GM23248 (cell line): ENCODE data around the gene COL26A1. TPM values are rescaled to one million over a fixed set of nuclear protein-coding genes. Genes with fewer than 3 reads are reported as not detected.

Experiments
- DNase-seq: peaks from one replicate; pipeline ENCODE4 v3.0.0-alpha.2; 2015
- H2AFZ ChIP-seq: fragments of 200-600 bp; sonication (generic); 2 replicates; pipeline ENCODE4 v1.6.1; 2016; ENCODE audit warnings: antibody characterized with exemption
- H3F3A ChIP-seq: fragments of 200-600 bp; sonication (generic); 2 replicates; pipeline ENCODE4 v1.6.1; 2016; ENCODE audit warnings: mild to moderate bottlenecking, antibody characterized with exemption, mixed run types; ENCODE audit not compliant: insufficient read depth
- H3K27ac ChIP-seq: fragments of 200-600 bp; sonication (generic); 2 replicates; pipeline ENCODE4 v1.5.1; 2016; ENCODE audit warnings: mild to moderate bottlenecking
- H3K27me3 ChIP-seq: fragments of 200-600 bp; sonication (generic); replicated peaks from 2 replicates; pipeline ENCODE4 v1.6.1; 2016; ENCODE audit warnings: mild to moderate bottlenecking; ENCODE audit not compliant: insufficient read depth
- H3K36me3 ChIP-seq: fragments of 200-600 bp; sonication (generic); 2 replicates; pipeline ENCODE4 v1.6.1; 2016; ENCODE audit warnings: low read depth, mild to moderate bottlenecking
- H3K4me1 ChIP-seq: fragments of 200-600 bp; sonication (generic); 2 replicates; pipeline ENCODE4 v1.6.1; 2016; ENCODE audit warnings: mild to moderate bottlenecking; ENCODE audit not compliant: insufficient read depth
- H3K4me2 ChIP-seq: fragments of 200-600 bp; sonication (generic); one replicate; pipeline ENCODE4 v1.6.1; 2016; ENCODE audit warnings: mild to moderate bottlenecking; ENCODE audit not compliant: unreplicated experiment
- H3K4me3 ChIP-seq: fragments of 200-600 bp; sonication (generic); 2 replicates; pipeline ENCODE4 v1.5.1; 2016; ENCODE audit warnings: mild to moderate bottlenecking
- H3K79me2 ChIP-seq: fragments of 200-600 bp; sonication (generic); 2 replicates; pipeline ENCODE4 v1.6.1; 2016; ENCODE audit warnings: mild to moderate bottlenecking; ENCODE audit not compliant: insufficient read depth
- H3K9ac ChIP-seq: fragments of 200-600 bp; sonication (generic); 2 replicates; pipeline ENCODE4 v1.6.1; 2016; ENCODE audit warnings: mild to moderate bottlenecking
- H3K9me2 ChIP-seq: fragments of 200-600 bp; sonication (generic); 2 replicates; pipeline ENCODE4 v1.6.1; 2016; ENCODE audit warnings: mixed run types, mild to moderate bottlenecking, moderate library complexity; ENCODE audit not compliant: insufficient read depth
- H3K9me3 ChIP-seq: fragments of 200-600 bp; sonication (generic); one replicate; pipeline ENCODE4 v1.6.1; 2017; ENCODE audit warnings: low read depth
- H4K20me1 ChIP-seq: fragments of 200-600 bp; sonication (generic); 2 replicates; pipeline ENCODE4 v1.6.0; 2016; ENCODE audit not compliant: insufficient read depth
- EZH2 ChIP-seq: fragments of 200-600 bp; sonication (generic); IDR thresholded peaks from 2 replicates; pipeline ENCODE4 v1.6.1; 2018; ENCODE audit warnings: antibody characterized with exemption, mild to moderate bottlenecking; ENCODE audit not compliant: insufficient read depth, poor library complexity, severe bottlenecking
- EZH2phosphoT487 ChIP-seq: fragments of 200-600 bp; sonication (generic); IDR thresholded peaks from 2 replicates; pipeline ENCODE4 v1.6.1; 2018; ENCODE audit warnings: antibody characterized with exemption, moderate library complexity, mild to moderate bottlenecking, low read depth; ENCODE audit not compliant: insufficient read depth
- WGBS, 2 experiments: methylation state at CpG; one replicate each; pipeline ENCODE4 v1.1.6; 2015 to 2017; ENCODE audit warnings: low lambda C conversion rate in 2 of 2, low coverage in 1 of 2; ENCODE audit errors: missing lambda C conversion rate in 2 of 2; 5-methylcytosine and 5-hydroxymethylcytosine counted together
- in situ Hi-C: fragments of 300-500 bp; cut with MboI; formaldehyde crosslinking; loops from 2 replicates; pipeline ENCODE4 v1.15.0; 2020
- polyA plus RNA-seq: library from polyadenylated mRNA; unstranded; fragments of >200 nt; fragmentation: Nextera tagmentation; extraction: Ambion mirVana; gene quantifications from 2 replicates; pipeline ENCODE4 v1.2.1, GENCODE V29; 2016
- total RNA-seq: library from RNA; depleted of rRNA; stranded (reverse); fragments of >200 nt; shearing (Covaris generic); gene quantifications from 2 replicates; pipeline ENCODE4 v1.2.3, GENCODE V29; 2014

The COL26A1 gene
- total and polyA plus RNA-seq, 2 experiments from 2014 or later: not detected

DNA sequence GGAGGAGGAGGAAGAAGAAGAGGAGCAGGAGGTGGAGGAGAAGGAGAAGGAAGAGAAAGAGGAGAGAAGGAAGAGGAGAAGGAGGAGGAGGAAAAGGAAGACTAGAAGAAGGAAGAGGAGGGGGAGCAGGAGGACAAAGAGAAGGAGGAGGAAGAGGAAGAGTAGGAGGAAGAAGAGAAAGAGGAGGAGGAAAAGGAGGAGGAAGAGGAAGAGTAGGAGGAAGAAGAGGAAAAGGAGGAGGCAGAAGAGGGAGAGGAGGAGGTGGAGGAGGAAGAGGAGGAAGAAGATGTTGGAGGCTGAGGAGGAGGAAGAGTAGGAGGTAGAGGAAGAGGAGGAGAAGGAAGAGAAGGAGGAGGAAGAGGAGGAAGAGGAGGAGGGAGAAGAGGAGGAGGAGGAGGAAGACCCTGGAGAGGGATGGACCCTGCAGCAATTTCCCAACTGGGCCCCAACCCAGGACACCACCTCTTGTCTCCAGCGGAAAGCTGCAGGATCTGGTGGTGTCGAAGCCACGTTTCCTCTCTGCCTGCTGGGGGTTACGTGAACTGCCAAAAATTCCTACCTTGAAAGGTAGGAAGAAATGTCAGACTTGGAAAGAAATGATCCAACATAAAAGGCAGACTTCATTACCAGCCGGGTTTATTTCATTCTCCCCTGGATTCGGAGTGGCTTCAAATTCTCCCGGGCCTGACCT lies 38.9 kb downstream of the COL26A1 start:
- DNase-seq: no peak
- Histone ChIP-seq H3K4me1 (peaks cover 26% of the 10 kb centered on the region), H3K79me2 (no peaks in the 10 kb centered on the region), H3F3A (peaks cover 7% of the 10 kb centered on the region), H4K20me1 (no peaks in the 10 kb centered on the region), H3K27me3 (peaks cover 9% of the 10 kb centered on the region; the same call in 1 of the 2 replicates), H3K36me3 (no peaks in the 10 kb centered on the region), H3K9me3 (no peaks in the 10 kb centered on the region), H3K4me3 (0 out of 2 replicates have a peak overlapping the region, but pooled peaks have one; percentile 0), H3K9ac (no peak overlapping the region), H3K4me2 (peak overlapping the region; percentile 53), H3K9me2 (no peaks in the 10 kb centered on the region), H2AFZ (0 out of 2 replicates have a peak overlapping the region, but pooled peaks have one; percentile 20), H3K27ac (no peak overlapping the region)
- no peak for TF ChIP-seq EZH2
- no peak for TF ChIP-seq EZH2phosphoT487
- WGBS, 2 experiments: 46 to 47% methylated on average over 7 of the region's 7 CpGs
- in situ Hi-C loops: no loop called here

DNA sequence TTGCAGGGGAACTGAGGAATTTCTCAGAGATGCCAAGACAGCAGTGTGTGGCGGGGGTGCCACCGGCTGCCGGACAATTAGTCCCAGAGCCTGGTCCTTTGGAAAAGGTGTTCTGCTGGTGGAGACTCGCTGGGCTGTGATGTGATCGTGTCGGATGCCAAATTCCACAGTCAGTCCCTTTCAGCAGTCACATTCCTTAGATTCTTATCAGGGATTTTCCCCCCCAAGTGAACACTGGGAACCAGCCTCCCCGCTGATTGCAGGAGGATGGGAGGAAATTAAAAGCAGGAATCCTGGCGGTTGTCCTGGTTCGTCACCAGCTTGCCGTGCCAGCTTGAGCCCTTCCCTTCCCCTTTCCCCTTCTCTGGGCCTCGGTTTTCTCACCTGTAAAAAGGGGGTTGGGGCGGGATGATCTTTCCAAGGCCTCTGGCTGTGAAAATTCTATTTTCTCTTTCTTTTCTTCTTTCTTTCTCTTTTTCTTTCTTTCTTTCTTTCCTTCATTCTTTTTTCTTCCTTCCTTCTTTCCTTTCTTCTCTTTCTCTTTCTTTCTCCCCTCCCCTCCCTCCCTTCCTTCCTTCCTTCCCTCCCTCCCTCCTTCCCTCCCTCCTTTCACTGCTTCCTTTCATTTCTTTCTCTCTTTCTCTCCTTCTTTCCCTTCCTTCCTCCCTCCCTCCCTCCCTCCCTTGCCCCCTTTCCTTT lies 39.6 kb downstream of the COL26A1 start:
- WGBS, 2 experiments: 2 to 3% methylated on average over 12 of the region's 12 CpGs
- Histone ChIP-seq H3K27ac (no peak overlapping the region), H2AFZ (0 out of 2 replicates have a peak overlapping the region, but pooled peaks have one; percentile 20)

DNA sequence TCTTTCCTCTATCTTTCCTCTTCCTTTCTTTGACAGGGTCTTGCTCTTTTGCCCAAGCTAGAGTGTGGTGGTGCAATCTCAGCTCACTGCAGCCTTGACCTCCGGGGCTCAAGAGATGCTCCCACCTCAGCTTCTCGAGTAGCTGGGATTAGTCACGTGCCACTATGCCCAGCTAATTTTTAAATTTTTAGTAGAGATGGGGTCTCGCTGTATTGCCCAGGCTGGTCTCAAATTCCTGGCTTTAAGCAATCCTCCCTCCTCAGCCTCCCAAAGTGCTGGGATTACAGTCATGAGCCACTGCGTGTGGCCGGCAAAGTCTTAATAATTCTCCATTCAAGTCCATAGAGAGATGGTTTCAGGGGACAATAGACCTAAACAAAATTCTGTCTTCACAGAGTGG lies 40.2 kb downstream of the COL26A1 start:
- peaks cover 7% of the 10 kb centered on the region for H3F3A ChIP-seq
- no peak overlapping the region for H3K9ac ChIP-seq
- no peaks in the 10 kb centered on the region for H4K20me1 ChIP-seq
- peaks cover 13% of the 10 kb centered on the region; the same call in 1 of the 2 replicates for H3K27me3 ChIP-seq
- no peaks in the 10 kb centered on the region for H3K79me2 ChIP-seq
- no peak overlapping the region for H3K4me3 ChIP-seq
- 52 to 68% methylated on average over 5 to 6 of the region's 6 CpGs for WGBS, 2 experiments
- TF ChIP-seq EZH2phosphoT487: no peak
- TF ChIP-seq EZH2: no peak
- no peaks in the 10 kb centered on the region for H3K36me3 ChIP-seq
- H3K4me2 ChIP-seq: no peak overlapping the region
- no peak overlapping the region for H3K27ac ChIP-seq
- H3K9me3 ChIP-seq: no peaks in the 10 kb centered on the region
- H3K9me2 ChIP-seq: no peaks in the 10 kb centered on the region
- no peak overlapping the region for H2AFZ ChIP-seq
- peaks cover 26% of the 10 kb centered on the region for H3K4me1 ChIP-seq
- DNase-seq: no peak
- in situ Hi-C loops: no loop called here

More for the DNA sequence above, 39.6 kb downstream of the COL26A1 start:
- H3K4me3 ChIP-seq: peak overlapping the region; percentile 0; the same call in 1 of the 2 replicates
- H3K27me3 ChIP-seq: peaks cover 9% of the 10 kb centered on the region; the same call in 1 of the 2 replicates
- in situ Hi-C loops: no loop called here
- H3K4me2 ChIP-seq: peak overlapping the region; percentile 53
- H3K9ac ChIP-seq: no peak overlapping the region
- DNase-seq: peak; percentile 83
- no peaks in the 10 kb centered on the region for H3K9me3 ChIP-seq
- H4K20me1 ChIP-seq: no peaks in the 10 kb centered on the region
- peaks cover 7% of the 10 kb centered on the region for H3F3A ChIP-seq
- no peaks in the 10 kb centered on the region for H3K9me2 ChIP-seq
- H3K4me1 ChIP-seq: peaks cover 26% of the 10 kb centered on the region
- no peaks in the 10 kb centered on the region for H3K79me2 ChIP-seq
- no peak for TF ChIP-seq EZH2
- no peak for TF ChIP-seq EZH2phosphoT487
- H3K36me3 ChIP-seq: no peaks in the 10 kb centered on the region

DNA sequence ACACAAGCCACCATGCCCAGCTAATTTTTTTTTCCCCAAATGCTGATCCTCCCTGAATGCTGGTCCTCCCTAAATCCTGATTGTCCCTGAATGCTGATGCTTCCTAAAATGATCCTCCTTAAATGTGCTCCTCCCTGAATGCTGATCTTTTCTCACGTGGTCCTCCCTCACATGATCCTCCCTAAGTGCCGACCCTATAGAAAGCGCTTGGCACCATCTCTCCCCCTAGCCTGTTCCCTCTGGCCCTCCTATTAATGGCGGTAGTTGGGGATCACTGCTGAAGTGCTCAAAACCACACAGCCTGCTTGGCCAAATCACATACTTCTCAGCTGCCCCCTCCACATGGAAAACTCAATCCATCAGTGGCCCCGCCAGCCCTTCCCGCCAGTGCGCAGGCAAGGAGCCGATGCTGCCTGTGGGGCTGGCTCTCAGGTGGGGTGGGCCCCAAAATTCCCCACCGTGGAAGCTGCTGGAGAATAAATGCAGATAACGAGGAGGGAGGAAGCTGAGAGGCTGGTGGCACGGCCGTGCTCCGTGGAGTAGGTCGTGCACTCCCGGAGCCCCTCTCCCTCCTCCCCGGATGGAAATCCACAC lies 42.9 kb downstream of the COL26A1 start:
- WGBS, 2 experiments: 58 to 60% methylated on average over 16 of the region's 16 CpGs
- no peak for DNase-seq
- no peak for TF ChIP-seq EZH2
- TF ChIP-seq EZH2phosphoT487: no peak
- H3K9ac ChIP-seq: no peak overlapping the region
- H3K27me3 ChIP-seq: peaks cover 13% of the 10 kb centered on the region; the same call in 1 of the 2 replicates
- H3K4me3 ChIP-seq: no peak overlapping the region
- no peaks in the 10 kb centered on the region for H4K20me1 ChIP-seq
- H3K27ac ChIP-seq: no peak overlapping the region
- H3K79me2 ChIP-seq: no peaks in the 10 kb centered on the region
- H3K36me3 ChIP-seq: no peaks in the 10 kb centered on the region
- in situ Hi-C loops: no loop called here
- H3K9me3 ChIP-seq: no peaks in the 10 kb centered on the region
- no peak overlapping the region for H3K4me2 ChIP-seq
- H2AFZ ChIP-seq: no peak overlapping the region
- no peaks in the 10 kb centered on the region for H3K9me2 ChIP-seq
- peaks cover 16% of the 10 kb centered on the region for H3K4me1 ChIP-seq
- no peaks in the 10 kb centered on the region for H3F3A ChIP-seq
